Sigmoid colon (tissue), 7 donors: ENCODE data around the gene ATXN1. TPM values are rescaled to one million over a fixed set of nuclear protein-coding genes. Genes with fewer than 3 reads are reported as not detected.

Experiments
- DNase-seq: peaks from one replicate; pipeline ENCODE4 v3.0.0-alpha.2; 2019
- H3K27ac ChIP-seq, 4 donors: fragments of 200-600 bp; sonication (generic); one replicate each; pipeline ENCODE4 v1.5.1; 2016 to 2019; ENCODE audit warnings: mild to moderate bottlenecking in 1 of 4
- H3K27me3 ChIP-seq, 3 donors: fragments of 200-600 bp; sonication (generic); one replicate each; pipeline ENCODE4 v1.5.1; 2019; ENCODE audit warnings: mild to moderate bottlenecking in 1 of 3
- H3K36me3 ChIP-seq, 4 donors: fragments of 200-600 bp; sonication (generic); one replicate each; pipeline ENCODE4 v1.5.1; 2016 to 2019
- H3K4me1 ChIP-seq, 4 donors: fragments of 200-600 bp; sonication (generic); one replicate each; pipeline ENCODE4 v1.5.1; 2017 to 2019
- H3K4me3 ChIP-seq, 4 donors: fragments of 200-600 bp; sonication (generic); one replicate each; pipeline ENCODE4 v1.5.1; 2017 to 2019; ENCODE audit warnings: mild to moderate bottlenecking in 2 of 4, moderate library complexity in 1 of 4
- H3K9me3 ChIP-seq, 4 donors: fragments of 200-600 bp in 3 of 4; sonication (generic) in 3 of 4; one replicate each; pipeline versions ENCODE4 v1.5.1 to v1.6.1; 2013 to 2019
- CTCF ChIP-seq, 4 experiments: fragments of 450-650 bp in 3 of 4; fragments of 200-600 bp in 1 of 4; IDR thresholded peaks; one replicate each; pipeline ENCODE4 v1.5.1; 2016 to 2019; ENCODE audit warnings: antibody characterized with exemption in 4 of 4, mild to moderate bottlenecking in 3 of 4, moderate library complexity in 2 of 4
- EP300 ChIP-seq, 4 donors: sonication (generic); formaldehyde crosslinking; IDR thresholded peaks; one replicate each; pipeline ENCODE4 v1.6.1; 2017; ENCODE audit warnings: antibody characterized with exemption in 4 of 4
- POLR2A ChIP-seq, 2 donors: fragments of 450-650 bp; IDR thresholded peaks; one replicate each; pipeline ENCODE4 v1.6.1; 2016; ENCODE audit warnings: antibody characterized with exemption in 2 of 2, mild to moderate bottlenecking in 2 of 2, moderate library complexity in 2 of 2
- POLR2AphosphoS5 ChIP-seq, 4 donors: sonication (generic); formaldehyde crosslinking; IDR thresholded peaks; one replicate each; pipeline ENCODE4 v1.6.1; 2017; ENCODE audit warnings: antibody characterized with exemption in 4 of 4
- WGBS, 2 donors: extraction: QIAGEN DNeasy Blood & Tissue Kit; methylation state at CpG; one replicate each; pipeline ENCODE4 v1.1.7; 2013; 5-methylcytosine and 5-hydroxymethylcytosine counted together
- intact Hi-C: fragments of 100-400 bp; cut with DNase I; formaldehyde crosslinking; loops from one replicate; pipeline ENCODE4 v1.15.1; 2023
- polyA plus RNA-seq, 3 donors: library from polyadenylated mRNA; stranded (reverse); fragments of 200-250 nt; gene quantifications; one replicate each; pipeline ENCODE4 v1.2.3, GENCODE V29; 2013
- total RNA-seq, 4 donors: library from RNA; depleted of rRNA; stranded (reverse); fragments of >200 nt; gene quantifications; one replicate each; pipeline ENCODE4 v1.1.0, GENCODE V29; 2016
- donor health status: healthy with polysubstance abuse.
- donor health status: Bipolar disorder and iron deficiency.
- donor health status: healthy.

Gene ATXN1
- total and polyA plus RNA-seq, 7 donors = 4.8 to 95.3 (median 37.7) TPM

DNA sequence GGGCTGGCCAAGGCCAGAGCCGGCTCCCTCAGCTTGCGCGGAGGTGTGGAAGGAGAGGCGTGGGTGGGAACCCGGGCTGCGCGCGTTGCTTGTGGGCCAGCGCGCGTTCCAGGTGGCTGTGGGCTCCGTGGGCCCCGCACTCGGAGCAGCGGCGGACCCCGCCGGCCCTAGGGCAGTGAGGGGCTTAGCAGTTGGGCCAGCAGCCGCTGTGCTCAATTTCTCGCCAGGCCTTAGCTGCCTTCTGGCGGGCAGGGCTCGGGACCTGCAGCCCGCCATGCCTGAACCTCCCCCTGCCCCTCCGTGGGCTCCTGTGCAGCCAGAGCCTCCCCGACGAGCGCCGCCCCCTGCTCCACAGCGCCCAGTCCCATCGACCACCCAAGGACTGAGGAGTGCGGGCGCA is 414.4 kb downstream of the ATXN1 start:
- Histone ChIP-seq H3K9me3 (no peaks in the 10 kb centered on the region), H3K27ac (peak overlapping the region in 2 of 4 donors; percentile 48 to 71), H3K4me1 (peaks cover 0 to 40% (median 26%) of the 10 kb centered on the region in 4 donors), H3K27me3 (no peaks in the 10 kb centered on the region), H3K36me3 (no peaks in the 10 kb centered on the region), H3K4me3 (no peak overlapping the region)
- TF ChIP-seq CTCF (IDR thresholded peaks at IDR 0.05) (no peak), POLR2A (IDR thresholded peaks at IDR 0.05) (no peak), EP300 (IDR thresholded peaks at IDR 0.05) (no peak), POLR2AphosphoS5 (IDR thresholded peaks at IDR 0.05) (no peak)
- no peak for DNase-seq
- intact Hi-C loops = no loop called here
- 98% methylated on average over 32 of the region's 32 CpGs for WGBS, 2 donors

DNA sequence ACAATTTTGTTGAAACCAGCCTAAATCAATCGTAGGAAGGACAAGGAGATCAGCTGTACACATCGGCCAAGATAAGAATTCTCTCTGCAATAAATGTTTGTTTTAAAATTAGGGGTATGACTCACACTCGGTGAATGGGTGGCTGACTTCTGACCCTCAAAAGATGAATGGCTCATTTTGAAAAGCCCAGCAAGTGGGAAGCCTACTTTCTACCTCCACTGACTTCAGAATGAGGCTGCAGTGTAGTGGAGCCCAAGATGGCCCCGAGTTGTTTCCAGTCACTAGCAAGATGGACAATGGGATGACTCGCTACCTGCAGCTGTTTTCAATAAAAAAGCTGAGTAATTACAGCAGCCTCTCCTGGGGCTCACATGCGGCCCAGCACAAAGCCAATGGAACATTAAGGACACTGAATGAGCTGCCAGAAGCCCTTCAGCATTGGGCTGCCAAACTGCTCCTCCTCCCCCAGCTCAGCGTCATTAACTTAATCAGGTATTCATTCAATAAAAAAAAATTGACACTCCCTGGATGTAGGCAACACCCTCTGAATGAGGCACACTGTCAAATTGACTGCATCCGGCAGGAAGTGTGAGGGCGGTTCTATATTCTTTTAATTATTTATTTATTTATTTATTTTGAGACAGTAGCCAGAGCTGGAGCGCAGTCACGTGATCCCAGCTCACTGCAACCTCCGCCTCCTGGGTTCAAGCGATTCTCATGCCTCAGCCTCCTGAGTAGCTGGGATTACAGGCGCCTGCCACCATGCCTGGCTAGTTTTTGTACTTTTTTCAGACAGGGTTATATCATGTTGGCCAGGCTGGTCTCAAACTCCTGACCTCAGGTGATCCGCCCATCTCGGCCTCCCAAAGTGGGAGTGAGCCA is 415.6 kb downstream of the ATXN1 start:
- Histone ChIP-seq H3K27me3 (no peaks in the 10 kb centered on the region), H3K27ac (peak overlapping the region in 3 of 4 donors; percentile 30 to 71 (median 48)), H3K4me3 (no peak overlapping the region), H3K4me1 (peaks cover 0 to 34% (median 26%) of the 10 kb centered on the region in 4 donors), H3K36me3 (no peaks in the 10 kb centered on the region), H3K9me3 (no peaks in the 10 kb centered on the region)
- intact Hi-C loops = no loop called here
- peak; percentile 77 for DNase-seq
- 73 to 80% methylated on average over 16 of the region's 16 CpGs for WGBS, 2 donors
- peak in 3 of 4 donors; percentile 22 to 63 (median 49) for TF ChIP-seq POLR2AphosphoS5 (IDR thresholded peaks at IDR 0.05)
- TF ChIP-seq CTCF (IDR thresholded peaks at IDR 0.05) = no peak
- TF ChIP-seq POLR2A (IDR thresholded peaks at IDR 0.05) = no peak
- no peak for TF ChIP-seq EP300 (IDR thresholded peaks at IDR 0.05)

GRCh38 chr6:16344756-16345155 is 416.5 kb downstream of the ATXN1 start:
- peak overlapping the region in 2 of 4 donors; percentile 48 to 71 for H3K27ac ChIP-seq
- DNase-seq = no peak

GRCh38 chr6:16343593-16343992 is 417.7 kb downstream of the ATXN1 start:
- Histone ChIP-seq H3K4me1 (peaks cover 0 to 49% (median 37%) of the 10 kb centered on the region in 4 donors), H3K4me3 (no peak overlapping the region), H3K36me3 (no peaks in the 10 kb centered on the region), H3K27ac (peak overlapping the region in 2 of 4 donors; percentile 49 to 71), H3K9me3 (no peaks in the 10 kb centered on the region), H3K27me3 (no peaks in the 10 kb centered on the region)
- 97% methylated on average over 8 of the region's 8 CpGs for WGBS, 2 donors
- intact Hi-C loops = no loop called here
- DNase-seq = no peak
- no peak for TF ChIP-seq POLR2AphosphoS5 (IDR thresholded peaks at IDR 0.05)
- TF ChIP-seq EP300 (IDR thresholded peaks at IDR 0.05) = no peak
- TF ChIP-seq POLR2A (IDR thresholded peaks at IDR 0.05) = no peak
- TF ChIP-seq CTCF (IDR thresholded peaks at IDR 0.05) = no peak

More at GRCh38 chr6:16344756-16345155, 416.5 kb downstream of the ATXN1 start:
- Histone ChIP-seq H3K9me3 (no peaks in the 10 kb centered on the region), H3K4me1 (peaks cover 0 to 37% (median 27%) of the 10 kb centered on the region in 4 donors), H3K4me3 (no peak overlapping the region), H3K27me3 (no peaks in the 10 kb centered on the region), H3K36me3 (no peaks in the 10 kb centered on the region)
- WGBS, 2 donors = 86 to 88% methylated on average over 6 of the region's 6 CpGs
- intact Hi-C loops = no loop called here
- TF ChIP-seq POLR2A (IDR thresholded peaks at IDR 0.05) = no peak

DNA sequence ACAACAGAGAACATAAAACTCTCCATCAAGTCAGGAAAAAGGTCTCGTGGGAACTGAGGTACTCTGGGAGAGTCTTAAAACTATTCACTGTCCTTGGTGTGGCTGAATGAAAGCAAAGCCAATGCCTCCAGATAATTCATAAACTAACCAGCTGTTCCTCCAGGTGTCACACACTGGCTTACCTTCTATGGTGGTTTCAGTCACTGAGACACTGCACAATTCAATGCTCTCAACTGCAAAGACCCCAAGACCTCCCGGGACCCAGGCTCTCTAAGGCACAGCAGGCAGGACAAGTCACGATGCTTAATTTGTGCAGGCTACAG is 422.0 kb downstream of the ATXN1 start:
- DNase-seq = no peak
- Histone ChIP-seq H3K27ac (peak overlapping the region in 3 of 4 donors; percentile 35 to 83 (median 77)), H3K9me3 (no peaks in the 10 kb centered on the region), H3K4me1 (peaks cover 0 to 71% (median 57%) of the 10 kb centered on the region in 4 donors), H3K36me3 (no peaks in the 10 kb centered on the region), H3K27me3 (no peaks in the 10 kb centered on the region), H3K4me3 (no peak overlapping the region)
- 77 to 81% methylated on average over 3 of the region's 3 CpGs for WGBS, 2 donors
- intact Hi-C loops = loop anchor here (10.0 kb wide), 1 partner anchor 1366 kb away; the partner anchor contains the start of gene NUP153
- TF ChIP-seq EP300 (IDR thresholded peaks at IDR 0.05) (no peak), POLR2A (IDR thresholded peaks at IDR 0.05) (no peak)
